HG02973 (cell line): Measurements from ENCODE around the gene ACER3.
"Not testable (repeated sequence)": the region's sequence is repeated elsewhere in the genome, so short reads cannot be mapped to it uniquely, and the experiment has no call there.

Experiments
- ATAC-seq: cut with Tn5 transposase; IDR thresholded peaks from one replicate; pipeline ENCODE4 v1.9.1; 2021; ENCODE audit warnings: moderate library complexity; ENCODE audit not compliant: unreplicated experiment

ACER3 gene

GRCh38 chr11:77055913-77056312 lies 195.2 kb downstream of the ACER3 start:
- ATAC-seq: no peak

- ATAC-seq: no peak
These were observed 196.2 kb downstream of the ACER3 start for GRCh38 chr11:77056814-77057402.

DNA sequence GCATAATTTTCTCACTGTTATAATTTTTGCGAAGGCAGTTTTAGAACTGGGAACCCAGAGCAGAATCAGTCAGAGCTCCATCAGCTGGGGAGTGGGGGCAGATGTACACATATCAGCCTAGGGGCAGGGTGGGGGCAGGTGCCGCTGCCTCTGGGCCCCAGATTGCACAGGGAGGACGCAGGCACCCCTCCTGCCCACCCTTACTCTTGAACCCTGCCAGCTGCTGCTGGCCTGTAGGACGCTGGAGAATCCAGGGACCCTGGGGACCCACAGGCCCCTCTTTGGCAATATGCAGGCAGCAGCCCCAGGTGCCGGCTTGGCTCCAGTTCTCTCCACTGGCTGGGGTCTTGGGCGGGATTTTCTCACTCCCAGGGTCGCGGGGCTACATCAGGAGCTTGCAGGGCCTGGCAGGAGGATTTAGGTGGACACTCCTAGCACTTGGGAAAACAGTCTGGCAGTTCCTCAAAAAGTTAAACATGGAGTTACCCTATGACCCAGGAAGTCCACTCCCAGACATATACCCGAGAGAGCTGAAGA lies 197.3 kb downstream of the ACER3 start:
- no peak for ATAC-seq

DNA sequence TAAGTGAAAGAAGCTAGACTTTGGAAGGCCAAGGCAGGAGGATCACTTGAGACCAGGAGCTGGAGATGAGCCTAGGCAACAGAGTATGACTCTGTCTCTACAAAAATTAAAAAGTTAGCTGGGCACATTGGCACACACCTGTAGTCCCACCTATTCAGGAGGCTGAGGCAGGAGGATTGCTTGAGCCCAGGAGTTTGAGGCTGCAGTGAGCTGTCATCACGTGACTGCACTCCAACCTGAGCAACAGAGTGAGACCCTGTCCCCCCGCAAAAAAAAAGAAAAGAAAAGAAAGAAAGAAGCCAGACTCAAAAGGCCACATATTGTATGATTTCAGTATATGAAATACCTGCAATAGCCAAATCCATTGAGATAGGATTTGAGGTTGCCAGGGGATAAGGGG lies 198.2 kb downstream of the ACER3 start:
- no peak for ATAC-seq

GRCh38 chr11:77059806-77060205 lies 199.1 kb downstream of the ACER3 start:
- ATAC-seq: no peak

GRCh38 chr11:77060234-77060633 lies 199.5 kb downstream of the ACER3 start:
- no peak for ATAC-seq

- not testable (repeated sequence) for ATAC-seq
These were observed 200.5 kb downstream of the ACER3 start for GRCh38 chr11:77061258-77061657.

DNA sequence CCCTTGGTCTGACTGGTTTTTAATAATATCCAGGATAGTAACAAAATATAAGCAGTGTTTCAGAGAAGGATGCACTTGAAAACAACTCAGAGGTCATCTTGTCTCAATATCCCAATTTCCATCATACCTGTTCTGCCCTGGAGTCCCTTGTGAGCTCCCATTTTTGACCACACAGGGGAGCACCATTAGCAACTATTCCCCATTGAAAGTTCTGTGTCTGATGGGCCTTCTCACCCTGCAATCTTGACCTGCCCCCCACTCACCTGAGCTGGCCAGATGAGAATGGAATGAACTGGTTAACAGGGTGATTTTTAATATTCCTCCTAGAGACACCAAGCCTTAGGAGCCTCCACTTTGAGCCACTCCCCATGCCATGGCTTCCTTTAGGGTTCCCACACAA lies 202.2 kb downstream of the ACER3 start:
- no peak for ATAC-seq

- ATAC-seq: no peak
These were observed 202.7 kb downstream of the ACER3 start for GRCh38 chr11:77063407-77063806.

GRCh38 chr11:77063861-77064260 lies 203.1 kb downstream of the ACER3 start:
- ATAC-seq: no peak

- no peak for ATAC-seq
These were observed 204.0 kb downstream of the ACER3 start for GRCh38 chr11:77064648-77065217.

DNA sequence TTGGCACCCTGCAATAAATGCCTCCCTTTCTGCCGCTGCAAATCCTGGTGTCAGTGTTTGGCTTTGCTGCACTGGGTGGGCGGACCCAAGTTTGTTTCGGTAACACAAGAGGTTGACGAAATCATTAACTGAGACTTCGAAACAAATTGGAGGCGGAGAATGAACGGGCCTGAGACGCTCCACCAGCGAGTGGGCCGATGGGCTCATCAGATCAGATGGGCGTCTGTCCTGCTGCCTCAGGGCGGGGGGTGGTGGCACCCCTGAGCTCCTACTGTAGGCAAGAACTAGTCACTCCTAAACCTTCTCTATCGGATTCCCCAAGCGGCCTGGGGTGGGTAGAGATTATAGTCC lies 205.1 kb downstream of the ACER3 start:
- no peak for ATAC-seq

- ATAC-seq: peak; percentile 85
These were observed 205.7 kb downstream of the ACER3 start, which contains the start of gene CAPN5 for GRCh38 chr11:77066229-77067042. TSS of gene CAPN5 (plus strand) at chr11:77066971. CDS start at chr11:77084887, 17,916 bp downstream.

DNA sequence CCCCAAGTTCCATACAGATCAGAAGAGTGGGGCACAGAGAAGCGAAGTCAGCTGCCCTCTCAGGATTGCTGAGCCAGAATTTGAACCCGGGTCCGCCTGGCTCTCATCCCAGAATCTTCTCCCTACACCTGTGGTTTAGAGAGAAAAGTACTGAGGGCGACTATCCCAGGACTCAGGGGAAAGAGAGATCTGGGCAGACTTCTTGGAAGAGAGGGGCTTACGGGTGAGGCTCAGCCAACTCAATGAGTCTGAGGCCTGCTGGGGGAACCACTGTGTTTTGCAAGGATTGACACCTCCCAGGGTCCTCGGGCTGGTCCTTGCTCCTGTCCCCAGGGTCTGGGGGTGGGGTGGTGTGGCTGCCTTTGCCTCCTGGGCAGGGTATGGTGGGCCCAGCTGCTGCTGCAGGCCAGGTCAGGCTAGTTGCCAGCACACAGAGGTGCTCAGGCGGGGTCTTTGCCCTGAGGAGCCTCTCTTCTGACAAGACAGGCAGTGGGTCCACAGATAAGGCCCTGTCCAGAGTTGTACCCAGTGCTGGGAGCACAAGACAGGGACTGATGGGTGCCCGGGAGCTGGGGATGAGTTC lies 207.2 kb downstream of the ACER3 start:
- no peak for ATAC-seq

GRCh38 chr11:77068457-77069335 lies 208.0 kb downstream of the ACER3 start:
- ATAC-seq: no peak

DNA sequence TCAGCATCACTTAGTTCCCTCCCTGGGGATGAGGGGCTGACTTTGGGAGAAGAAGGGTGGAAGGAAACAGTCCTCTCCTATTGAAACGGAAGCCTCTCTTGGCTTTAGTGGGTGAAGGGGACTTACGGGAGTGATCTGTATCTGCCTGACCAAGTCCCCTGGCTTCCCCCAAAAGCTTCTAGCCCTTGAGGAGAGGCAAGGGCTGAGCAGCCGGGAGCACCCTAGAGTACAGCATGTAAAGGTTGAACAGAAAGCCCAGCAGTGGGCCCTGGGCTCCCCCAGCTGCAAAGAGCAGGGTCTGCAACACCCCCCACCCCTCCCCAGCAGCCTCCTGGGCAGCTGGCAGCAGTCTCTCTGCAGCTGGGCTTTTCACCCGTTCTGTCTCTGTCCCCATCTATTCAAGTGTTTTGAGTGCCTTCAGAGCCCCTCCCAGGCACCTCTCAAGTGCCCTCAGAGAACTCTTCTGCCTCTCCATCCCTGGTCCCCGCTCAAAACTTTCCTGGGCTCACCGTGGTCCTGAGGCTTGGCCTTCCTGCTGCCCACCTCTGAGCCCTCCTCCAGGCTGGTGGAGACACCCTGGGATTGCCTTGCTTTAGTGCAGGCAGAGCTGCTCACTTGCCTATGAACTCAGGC lies 208.7 kb downstream of the ACER3 start:
- ATAC-seq: no peak

- no peak for ATAC-seq
These were observed 209.4 kb downstream of the ACER3 start for GRCh38 chr11:77069969-77070582.

GRCh38 chr11:77071077-77071476 lies 210.4 kb downstream of the ACER3 start:
- ATAC-seq: no peak

DNA sequence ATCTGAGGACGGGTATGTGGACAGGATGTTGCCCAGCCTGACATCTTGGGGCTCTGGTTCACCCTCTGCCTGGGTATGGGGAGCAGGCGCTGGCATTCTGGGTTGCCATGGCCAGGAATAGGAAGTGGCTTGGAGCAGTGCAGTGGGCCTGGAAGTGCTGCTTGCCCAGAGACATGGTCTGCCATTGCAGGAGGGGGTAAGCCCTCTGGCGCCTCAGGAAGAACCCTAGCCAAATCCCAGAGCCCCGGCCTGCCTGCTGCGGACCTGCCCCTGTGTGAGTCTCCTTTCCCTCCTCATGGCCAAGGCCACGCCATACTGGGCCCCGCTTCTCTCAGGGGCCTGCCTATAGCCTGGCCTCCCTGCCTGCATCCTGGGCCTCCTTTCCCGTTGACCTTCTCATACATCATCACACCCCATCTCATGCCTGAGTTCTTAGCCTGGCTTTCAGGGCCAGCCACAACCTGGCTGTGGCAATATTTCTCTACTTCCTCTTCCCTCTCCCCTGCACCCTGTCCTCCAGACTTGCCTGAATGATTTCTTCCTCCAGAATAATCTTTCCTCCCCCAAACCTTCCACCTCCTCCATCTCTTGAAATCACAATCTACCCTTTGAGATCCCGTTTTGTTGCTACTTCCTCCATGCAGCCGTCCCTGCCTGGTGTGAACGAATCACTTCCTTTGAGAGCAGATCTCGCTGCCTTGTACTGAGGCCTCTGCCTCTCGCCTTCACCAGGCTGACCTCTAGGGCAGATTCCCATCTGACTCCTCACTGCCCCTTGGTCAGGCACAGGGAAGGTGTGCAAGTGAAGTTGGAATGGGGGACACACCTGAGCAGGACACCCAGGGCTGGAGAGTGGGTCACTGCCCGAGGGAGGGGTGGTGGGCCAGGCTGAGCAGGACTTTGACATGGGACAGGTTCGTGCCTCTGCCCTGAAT lies 211.2 kb downstream of the ACER3 start:
- no peak for ATAC-seq
